Measurements from ENCODE around the gene KDR.

DNA sequence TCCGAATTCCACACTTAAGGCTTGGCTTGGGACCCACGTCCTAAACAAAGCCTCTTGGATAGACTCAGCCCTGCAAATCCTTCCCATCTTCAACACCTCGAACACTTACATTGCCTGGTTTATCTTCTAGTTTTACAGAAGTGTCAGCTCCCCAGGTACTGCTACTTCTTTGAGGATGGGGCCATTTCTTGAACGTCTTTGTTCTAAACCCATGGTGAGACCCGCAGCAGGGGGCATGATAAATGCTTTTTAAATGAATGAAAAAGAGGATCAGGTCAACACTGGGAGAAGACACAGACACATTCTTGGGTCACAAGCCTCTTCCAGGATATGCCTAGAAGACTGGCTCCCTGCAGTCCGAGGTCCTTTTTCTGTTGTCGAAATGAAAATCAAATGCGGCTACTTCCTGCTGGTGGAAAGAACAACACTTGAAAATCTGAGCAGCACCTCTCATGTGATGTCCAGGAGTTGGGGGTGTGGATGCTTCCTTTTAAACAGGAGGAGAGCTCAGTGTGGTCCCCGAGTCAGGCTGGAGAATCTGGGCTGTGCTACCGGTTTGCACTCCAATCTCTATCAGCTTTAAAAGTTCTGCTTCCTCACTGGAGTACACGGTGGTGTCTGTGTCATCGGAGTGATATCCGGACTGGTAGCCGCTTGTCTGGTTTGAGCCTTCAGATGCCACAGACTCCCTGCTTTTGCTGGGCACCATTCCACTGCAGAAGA lies 45.8 kb downstream of the KDR start:
- TF ChIP-seq ZNF384 (IDR thresholded peaks at IDR 0.05) (no peak), FOXM1 (IDR thresholded peaks at IDR 0.05; ENCODE audit: borderline replicate concordance) (no peak), HDGF (IDR thresholded peaks at IDR 0.05; ENCODE audit: borderline replicate concordance) (no peak), SUZ12 (IDR thresholded peaks at IDR 0.05) (no peak), FOXK2 (IDR thresholded peaks at IDR 0.05) (no peak), L3MBTL2 (conservative IDR thresholded peaks at IDR 0.05) (no peak), FOXA1 (IDR thresholded peaks at IDR 0.05) (no peak), ARNT (IDR thresholded peaks at IDR 0.05) (no peak), BHLHE40 (IDR thresholded peaks at IDR 0.05; ENCODE audit: borderline replicate concordance) (no peak), SP1 (IDR thresholded peaks at IDR 0.05) (no peak), TARDBP (IDR thresholded peaks at IDR 0.05) (no peak), LEF1 (IDR thresholded peaks at IDR 0.05; ENCODE audit: borderline replicate concordance) (no peak)
- TF ChIP-seq, protein P1, sequence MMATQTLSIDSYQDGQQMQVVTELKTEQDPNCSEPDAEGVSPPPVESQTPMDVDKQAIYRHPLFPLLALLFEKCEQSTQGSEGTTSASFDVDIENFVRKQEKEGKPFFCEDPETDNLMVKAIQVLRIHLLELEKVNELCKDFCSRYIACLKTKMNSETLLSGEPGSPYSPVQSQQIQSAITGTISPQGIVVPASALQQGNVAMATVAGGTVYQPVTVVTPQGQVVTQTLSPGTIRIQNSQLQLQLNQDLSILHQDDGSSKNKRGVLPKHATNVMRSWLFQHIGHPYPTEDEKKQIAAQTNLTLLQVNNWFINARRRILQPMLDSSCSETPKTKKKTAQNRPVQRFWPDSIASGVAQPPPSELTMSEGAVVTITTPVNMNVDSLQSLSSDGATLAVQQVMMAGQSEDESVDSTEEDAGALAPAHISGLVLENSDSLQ (IDR thresholded peaks at IDR 0.05): no peak

All from HEK293T (cell line).